Trophoblast cell (in vitro differentiated cells and primary cell): Measurements from ENCODE around the gene CCDC88B.

Experiments used
- DNase-seq, 2 donors: peaks; one replicate each; pipeline ENCODE4 v3.0.0-alpha.2; 2016
- H2AFZ ChIP-seq: 2 replicates; pipeline ENCODE4 v1.6.1; 2013; ENCODE audit warnings: low read length, moderate library complexity, mild to moderate bottlenecking; ENCODE audit not compliant: insufficient read depth, poor library complexity
- H2AK5ac ChIP-seq: 2 replicates; pipeline ENCODE4 v1.6.1; 2013; ENCODE audit warnings: mild to moderate bottlenecking, low read length
- H2BK120ac ChIP-seq: 2 replicates; pipeline ENCODE4 v1.6.1; 2013; ENCODE audit warnings: low read length, mild to moderate bottlenecking, moderate library complexity; ENCODE audit not compliant: insufficient read depth, poor library complexity
- H2BK12ac ChIP-seq: 2 replicates; pipeline ENCODE4 v1.6.1; 2013; ENCODE audit warnings: mild to moderate bottlenecking, low read length, moderate library complexity
- H2BK5ac ChIP-seq: 2 replicates; pipeline ENCODE4 v1.6.1; 2013; ENCODE audit warnings: low read length, low read depth, moderate library complexity, mild to moderate bottlenecking; ENCODE audit not compliant: poor library complexity
- H3K14ac ChIP-seq: 2 replicates; pipeline ENCODE4 v1.6.1; 2013; ENCODE audit warnings: mild to moderate bottlenecking, low read length
- H3K18ac ChIP-seq: 2 replicates; pipeline ENCODE4 v1.6.1; 2013; ENCODE audit warnings: mild to moderate bottlenecking, low read length
- H3K23ac ChIP-seq: 2 replicates; pipeline ENCODE4 v1.6.1; 2013; ENCODE audit warnings: low read length
- H3K27ac ChIP-seq: 2 replicates; pipeline ENCODE4 v1.5.1; 2013; ENCODE audit warnings: low read depth, mild to moderate bottlenecking, inconsistent platforms, low read length, moderate library complexity
- H3K27me3 ChIP-seq: 2 replicates; pipeline ENCODE4 v1.6.1; 2013; ENCODE audit warnings: inconsistent platforms, mild to moderate bottlenecking, low read length, moderate library complexity; ENCODE audit not compliant: insufficient read depth
- H3K36me3 ChIP-seq, 2 experiments: 1 replicate in 1 of 2; 2 replicates in 1 of 2; pipeline ENCODE4 v1.6.1; 2013; ENCODE audit warnings: low read length in 2 of 2, mild to moderate bottlenecking in 2 of 2, moderate library complexity in 1 of 2; ENCODE audit not compliant: insufficient read depth in 2 of 2, control insufficient read depth in 1 of 2
- H3K4ac ChIP-seq: 2 replicates; pipeline ENCODE4 v1.6.1; 2013; ENCODE audit warnings: low read depth, mild to moderate bottlenecking, low read length, moderate library complexity
- H3K4me1 ChIP-seq, 2 experiments: 1 replicate in 1 of 2; 2 replicates in 1 of 2; pipeline ENCODE4 v1.6.1; 2013; ENCODE audit warnings: low read length in 2 of 2, mild to moderate bottlenecking in 2 of 2, moderate library complexity in 1 of 2; ENCODE audit not compliant: insufficient read depth in 2 of 2, control insufficient read depth in 1 of 2
- H3K4me2 ChIP-seq: 2 replicates; pipeline ENCODE4 v1.6.1; 2013; ENCODE audit warnings: inconsistent platforms, mild to moderate bottlenecking, low read length, moderate library complexity
- H3K4me3 ChIP-seq: 2 replicates; pipeline ENCODE4 v1.5.1; 2013; ENCODE audit warnings: mild to moderate bottlenecking, low read depth, low read length, inconsistent platforms
- H3K79me1 ChIP-seq: one replicate; pipeline ENCODE4 v1.6.1; 2013; ENCODE audit warnings: low read length
- H3K79me2 ChIP-seq: 2 replicates; pipeline ENCODE4 v1.6.1; 2013; ENCODE audit warnings: low read length, mild to moderate bottlenecking; ENCODE audit not compliant: control insufficient read depth, insufficient read depth, poor library complexity
- H3K9ac ChIP-seq: 2 replicates; pipeline ENCODE4 v1.6.1; 2013; ENCODE audit warnings: mild to moderate bottlenecking, low read length
- H3K9me3 ChIP-seq: 2 replicates; pipeline ENCODE4 v1.6.1; 2013; ENCODE audit warnings: low read depth, mild to moderate bottlenecking, control low read depth, inconsistent platforms, low read length; ENCODE audit not compliant: insufficient read depth
- H4K12ac ChIP-seq: 2 replicates; pipeline ENCODE4 v1.6.1; 2013; ENCODE audit warnings: low read depth, mild to moderate bottlenecking, low read length, moderate library complexity
- H4K8ac ChIP-seq: 2 replicates; pipeline ENCODE4 v1.6.1; 2013; ENCODE audit warnings: low read depth, mild to moderate bottlenecking, low read length, moderate library complexity
- H4K91ac ChIP-seq: one replicate; pipeline ENCODE4 v1.6.1; 2013; ENCODE audit warnings: low read depth, mild to moderate bottlenecking, low read length, moderate library complexity
- WGBS: extraction: QIAGEN DNeasy Blood & Tissue Kit; methylation state at CpG from one replicate; pipeline ENCODE4 v1.1.7; 2013; ENCODE audit warnings: missing lambda C conversion rate; ENCODE audit not compliant: insufficient read length, insufficient coverage; ENCODE audit errors: extremely low coverage; 5-methylcytosine and 5-hydroxymethylcytosine counted together

The CCDC88B gene

DNA sequence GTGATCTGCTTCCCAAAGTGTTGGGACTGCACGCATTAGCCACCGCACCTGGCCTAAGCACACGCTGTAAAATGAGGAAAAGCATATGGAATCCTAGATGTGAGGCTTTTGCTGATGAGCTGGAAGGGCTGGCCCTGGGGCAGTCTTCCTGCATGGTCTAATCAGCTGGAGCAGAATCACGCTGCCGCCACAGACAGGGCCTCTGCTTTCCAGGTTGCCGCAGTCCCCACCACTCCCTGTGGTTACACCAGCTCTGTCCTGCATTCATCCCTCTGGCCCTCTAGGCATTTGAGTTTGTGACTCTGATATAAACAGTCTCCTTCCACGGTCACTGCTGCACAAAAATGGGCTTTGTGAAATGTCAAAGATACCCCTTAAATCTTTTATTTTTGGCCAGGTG is 36.1 kb downstream of the CCDC88B start:
- no peak overlapping the region for H2BK12ac ChIP-seq
- no peak overlapping the region for H3K27ac ChIP-seq
- no peak overlapping the region for H3K9ac ChIP-seq
- H2BK120ac ChIP-seq, result no peak overlapping the region
- H3K79me2 ChIP-seq, result no peaks in the 10 kb centered on the region
- no peaks in the 10 kb centered on the region for H3K27me3 ChIP-seq
- H3K18ac ChIP-seq, result no peak overlapping the region
- no peak overlapping the region for H4K91ac ChIP-seq
- H3K36me3 ChIP-seq, result peaks cover 6 to 7% of the 10 kb centered on the region in 2 experiments
- DNase-seq, result peak; percentile 74 to 84
- H2BK5ac ChIP-seq, result no peak overlapping the region
- H4K8ac ChIP-seq, result no peak overlapping the region
- no peak overlapping the region for H3K4me3 ChIP-seq
- H3K4ac ChIP-seq, result no peak overlapping the region
- no peak overlapping the region for H3K14ac ChIP-seq
- H2AK5ac ChIP-seq, result no peak overlapping the region
- peaks cover 4% of the 10 kb centered on the region for H3K9me3 ChIP-seq
- H2AFZ ChIP-seq, result no peak overlapping the region
- peaks cover 5% of the 10 kb centered on the region for H3K79me1 ChIP-seq
- no CpG with 5 or more reads among the region's 7 CpGs for WGBS
- H4K12ac ChIP-seq, result no peak overlapping the region
- H3K23ac ChIP-seq, result no peak overlapping the region
- H3K4me2 ChIP-seq, result no peak overlapping the region
- peaks cover 2 to 4% of the 10 kb centered on the region in 2 experiments for H3K4me1 ChIP-seq

DNA sequence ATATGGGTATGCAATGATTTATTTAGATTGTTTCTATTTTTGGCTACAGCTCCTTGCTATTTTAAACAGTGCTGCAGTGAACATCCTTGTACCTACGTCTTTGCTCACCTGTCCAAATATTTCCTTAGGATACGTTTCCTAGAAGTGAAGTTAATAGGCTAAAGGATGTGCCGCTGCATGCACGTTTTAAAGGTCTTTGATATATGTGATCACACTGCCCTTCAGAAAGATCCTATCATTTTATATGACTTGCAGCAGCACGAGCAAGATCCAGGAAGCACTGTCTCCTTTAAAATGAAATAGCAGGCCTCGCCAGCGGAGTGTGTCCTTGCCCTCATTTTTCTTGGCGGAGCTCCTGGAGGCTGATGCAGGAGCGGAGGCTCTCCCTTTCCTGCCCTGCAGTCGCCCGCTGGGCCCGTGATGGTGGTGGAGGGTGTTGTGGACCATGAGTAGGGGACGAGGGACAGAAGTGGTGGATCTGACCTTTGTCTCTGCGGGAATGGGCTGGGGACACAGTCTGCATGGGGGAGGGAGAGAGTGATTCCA is 38.4 kb downstream of the CCDC88B start:
- H3K4ac ChIP-seq, result no peak overlapping the region
- no peak overlapping the region for H3K23ac ChIP-seq
- peaks cover 6% of the 10 kb centered on the region for H3K79me1 ChIP-seq
- H3K36me3 ChIP-seq, result peaks cover 0 to 2% of the 10 kb centered on the region in 2 experiments
- no peaks in the 10 kb centered on the region for H3K27me3 ChIP-seq
- no peaks in the 10 kb centered on the region for H3K79me2 ChIP-seq
- H3K4me3 ChIP-seq, result no peak overlapping the region
- no peak overlapping the region for H3K18ac ChIP-seq
- H3K4me1 ChIP-seq, result peaks cover 9 to 14% of the 10 kb centered on the region in 2 experiments
- no peak overlapping the region for H2AFZ ChIP-seq
- no peak overlapping the region for H3K27ac ChIP-seq
- H2BK5ac ChIP-seq, result no peak overlapping the region
- H3K4me2 ChIP-seq, result no peak overlapping the region
- H3K14ac ChIP-seq, result peak overlapping the region; percentile 9
- no CpG with 5 or more reads among the region's 14 CpGs for WGBS
- H2AK5ac ChIP-seq, result peak overlapping the region; percentile 80
- peaks cover 3% of the 10 kb centered on the region for H3K9me3 ChIP-seq
- no peak overlapping the region for H4K8ac ChIP-seq
- peak overlapping the region; percentile 28 for H2BK120ac ChIP-seq
- H4K12ac ChIP-seq, result no peak overlapping the region
- DNase-seq, result no peak
- peak overlapping the region; percentile 67 for H3K9ac ChIP-seq
- H2BK12ac ChIP-seq, result peak overlapping the region; percentile 52
- peak overlapping the region; percentile 15 for H4K91ac ChIP-seq

DNA sequence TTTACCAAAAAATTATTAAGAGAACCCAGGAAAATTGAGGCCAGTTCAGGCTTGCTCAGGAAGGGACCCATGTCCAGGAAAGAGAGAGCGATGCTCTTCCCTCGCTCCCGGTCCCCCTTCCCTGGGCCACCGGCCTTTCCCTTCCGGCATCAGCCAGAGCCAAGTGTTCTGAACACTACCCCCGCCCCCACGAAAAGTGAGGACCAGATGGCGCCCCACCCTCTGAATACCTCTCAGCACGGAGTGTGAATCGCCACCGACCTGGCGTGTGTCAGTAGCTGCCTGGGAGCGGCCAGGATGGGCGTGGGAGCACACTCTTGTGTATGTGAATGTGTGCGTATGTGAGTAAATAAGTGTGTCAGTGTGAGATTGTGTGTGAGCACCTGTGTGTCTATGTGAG is 39.2 kb downstream of the CCDC88B start:
- no CpG with 5 or more reads among the region's 15 CpGs for WGBS
- Histone ChIP-seq H4K8ac (no peak overlapping the region), H3K4me2 (no peak overlapping the region), H3K79me2 (no peaks in the 10 kb centered on the region), H3K23ac (no peak overlapping the region), H3K4me1 (peaks cover 11 to 16% of the 10 kb centered on the region in 2 experiments), H3K36me3 (peaks cover 0 to 2% of the 10 kb centered on the region in 2 experiments), H2AK5ac (no peak overlapping the region), H3K14ac (no peak overlapping the region), H3K27me3 (no peaks in the 10 kb centered on the region), H2BK120ac (no peak overlapping the region), H3K4me3 (no peak overlapping the region), H4K12ac (no peak overlapping the region), H3K18ac (no peak overlapping the region), H3K9me3 (peaks cover 3% of the 10 kb centered on the region), H3K4ac (no peak overlapping the region), H3K27ac (no peak overlapping the region), H4K91ac (no peak overlapping the region), H2BK12ac (no peak overlapping the region), H2BK5ac (no peak overlapping the region), H3K79me1 (peaks cover 8% of the 10 kb centered on the region), H2AFZ (no peak overlapping the region), H3K9ac (no peak overlapping the region)
- DNase-seq, result no peak

- H2AFZ ChIP-seq, result no peak overlapping the region
- H3K4me3 ChIP-seq, result no peak overlapping the region
- peaks cover 3% of the 10 kb centered on the region for H3K9me3 ChIP-seq
- H3K27me3 ChIP-seq, result no peaks in the 10 kb centered on the region
- peak overlapping the region; percentile 22 for H3K14ac ChIP-seq
- no peaks in the 10 kb centered on the region for H3K79me2 ChIP-seq
- no peak overlapping the region for H3K4ac ChIP-seq
- peak overlapping the region; percentile 25 for H2BK120ac ChIP-seq
- no peak overlapping the region for H3K23ac ChIP-seq
- H3K79me1 ChIP-seq, result peaks cover 11% of the 10 kb centered on the region
- peak overlapping the region; percentile 82 for H2BK12ac ChIP-seq
- H4K8ac ChIP-seq, result peak overlapping the region; percentile 22
- peak in 1 of 2 donors; percentile 21 for DNase-seq
- H3K4me1 ChIP-seq, result peaks cover 17 to 24% of the 10 kb centered on the region in 2 experiments
- H3K36me3 ChIP-seq, result peaks cover 0 to 2% of the 10 kb centered on the region in 2 experiments
- no peak overlapping the region for H2BK5ac ChIP-seq
- WGBS, result 100% methylated on average over 9 of the region's 35 CpGs
- H4K91ac ChIP-seq, result peak overlapping the region; percentile 50
- no peak overlapping the region for H3K9ac ChIP-seq
- no peak overlapping the region for H3K18ac ChIP-seq
- peak overlapping the region; percentile 21 for H2AK5ac ChIP-seq
- no peak overlapping the region for H3K4me2 ChIP-seq
- no peak overlapping the region for H4K12ac ChIP-seq
- no peak overlapping the region for H3K27ac ChIP-seq
These were observed 40.1 kb downstream of the CCDC88B start for GRCh38 chr11:64379817-64380709.
